CD4-positive, alpha-beta T cell (primary cell): ENCODE measurements around the gene SGIP1. TPM values are rescaled to one million over a fixed set of nuclear protein-coding genes. Genes with fewer than 3 reads are reported as not detected.

Experiments used
- ATAC-seq: fragments of 200-7000 bp; cut with Tn5 transposase; one replicate; pipeline ENCODE4 v1.10.0; 2022; ENCODE audit warnings: mild to moderate bottlenecking; ENCODE audit not compliant: poor library complexity
- CTCF ChIA-PET: fragments of 350-600 bp; sonication (Branson Sonifier 250); formaldehyde crosslinking; loops from one replicate; lab custom pipeline; 2021; ENCODE audit warnings: antibody characterized with exemption, inconsistent platforms; lab: Charles Lee
- POLR2A ChIA-PET: fragments of 350-600 bp; sonication (Branson Sonifier 250); formaldehyde crosslinking; loops from one replicate; lab custom pipeline; 2021; ENCODE audit warnings: antibody characterized with exemption, inconsistent platforms; lab: Charles Lee
- DNase-seq, 14 experiments: peaks; one replicate each; pipeline ENCODE4 v3.0.0-alpha.2; 2013 to 2020; ENCODE audit warnings: mixed read lengths in 2 of 14
- H3K27ac ChIP-seq, 2 donors: one replicate each; pipeline versions ENCODE4 v1.5.1 to v1.7.0; 2013; ENCODE audit warnings: low read length in 2 of 2, low read depth in 1 of 2, mild to moderate bottlenecking in 1 of 2
- H3K27me3 ChIP-seq, 2 experiments: 1 replicate in 1 of 2; 2 replicates in 1 of 2; pipeline versions ENCODE4 v1.6.1 to v1.7.0; 2013; ENCODE audit warnings: low read length in 2 of 2, control low read depth in 1 of 2, mild to moderate bottlenecking in 1 of 2, moderate library complexity in 1 of 2; ENCODE audit not compliant: insufficient read depth in 2 of 2, control insufficient read depth in 1 of 2
- H3K36me3 ChIP-seq: one replicate; pipeline ENCODE4 v1.6.1; 2013; ENCODE audit warnings: low read length, control low read depth; ENCODE audit not compliant: insufficient read depth
- H3K4me1 ChIP-seq: one replicate; pipeline ENCODE4 v1.6.1; 2013; ENCODE audit warnings: low read length, control low read depth; ENCODE audit not compliant: insufficient read depth
- H3K4me3 ChIP-seq: one replicate; pipeline ENCODE4 v1.5.1; 2013; ENCODE audit warnings: mild to moderate bottlenecking, low read length, moderate library complexity
- H3K9me3 ChIP-seq, 2 experiments: 1 replicate in 1 of 2; 2 replicates in 1 of 2; pipeline versions ENCODE4 v1.6.1 to v1.7.0; 2013; ENCODE audit warnings: low read length in 2 of 2, mild to moderate bottlenecking in 2 of 2, control low read depth in 1 of 2, moderate library complexity in 1 of 2; ENCODE audit not compliant: control insufficient read depth in 1 of 2, insufficient read depth in 1 of 2
- H3K27ac Mint-ChIP-seq: one replicate; pipeline ENCODE4 v1.8.0; 2020; ENCODE audit warnings: mixed read lengths
- H3K27me3 Mint-ChIP-seq: one replicate; pipeline ENCODE4 v1.8.0; 2021; ENCODE audit warnings: mixed read lengths
- H3K36me3 Mint-ChIP-seq: one replicate; pipeline ENCODE4 v1.8.0; 2021; ENCODE audit warnings: low read depth, mixed read lengths
- H3K4me1 Mint-ChIP-seq: one replicate; pipeline ENCODE4 v1.8.0; 2021; ENCODE audit warnings: low read depth, mixed read lengths
- H3K4me3 Mint-ChIP-seq: one replicate; pipeline ENCODE4 v1.8.0; 2020; ENCODE audit warnings: mild to moderate bottlenecking, mixed read lengths
- H3K9me3 Mint-ChIP-seq: one replicate; pipeline ENCODE4 v1.8.0; 2020; ENCODE audit warnings: mixed read lengths
- CTCF ChIP-seq: fragments of 200-600 bp; IDR thresholded peaks from one replicate; pipeline ENCODE4 v1.8.0; 2022; ENCODE audit warnings: antibody characterized with exemption, mild to moderate bottlenecking
- intact Hi-C, 2 experiments: fragments of 100-400 bp; cut with DNase I in 1 of 2; cut with micrococcal nuclease in 1 of 2; formaldehyde crosslinking; loops; one replicate each; pipeline versions ENCODE4 v1.15.1 to v1.9.0; 2023 to 2025; cut with DNase I, micrococcal nuclease
- total RNA-seq, 174 experiments: library from RNA in 2 of 174; stranded (reverse) in 2 of 174; gene quantifications; one replicate each; pipeline ENCODE4 v1.2.3 and lab custom pipeline; 2021 to 2026

SGIP1 gene
- total RNA-seq, 2 experiments from 2014 or later = 0.84 TPM; not detected in 1

DNA sequence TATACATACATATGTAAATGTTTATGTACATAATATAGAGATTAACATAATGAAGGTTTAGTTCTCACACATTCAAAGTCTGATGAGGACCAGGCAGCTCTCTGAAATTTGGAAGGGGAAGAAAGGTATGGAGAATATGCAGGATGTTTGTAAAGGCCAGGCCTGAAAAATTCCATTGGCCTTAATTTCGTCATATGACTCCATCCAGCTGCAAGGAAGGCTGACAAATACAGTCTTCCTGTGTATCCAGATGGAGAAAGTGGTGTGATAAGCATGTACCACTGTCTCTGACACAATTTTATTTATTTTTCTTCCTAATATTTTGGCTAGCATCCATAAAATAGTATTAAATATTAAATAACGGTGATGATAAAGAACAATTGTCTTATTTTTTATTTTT lies 6.3 kb upstream of the SGIP1 start:
- H3K4me1 ChIP-seq = peaks cover 2% of the 10 kb centered on the region
- TF ChIP-seq CTCF = no peak
- ATAC-seq (no peak), DNase-seq (no peak)
- H3K27me3 ChIP-seq = peaks cover 7 to 22% of the 10 kb centered on the region in 2 experiments
- POLR2A ChIA-PET = no interaction called here
- peaks cover 5% of the 10 kb centered on the region for H3K4me1 Mint-ChIP-seq
- no peaks in the 10 kb centered on the region for H3K9me3 Mint-ChIP-seq
- H3K27ac Mint-ChIP-seq = no peak overlapping the region
- no peak overlapping the region for H3K4me3 ChIP-seq
- H3K36me3 Mint-ChIP-seq = no peaks in the 10 kb centered on the region
- peaks cover 0 to under 1% of the 10 kb centered on the region in 2 experiments for H3K9me3 ChIP-seq
- H3K36me3 ChIP-seq = no peaks in the 10 kb centered on the region
- intact Hi-C loops = no loop called here
- CTCF ChIA-PET = no interaction called here
- no peak overlapping the region for H3K27ac ChIP-seq
- H3K4me3 Mint-ChIP-seq = no peak overlapping the region
- H3K27me3 Mint-ChIP-seq = peaks cover 29% of the 10 kb centered on the region

DNA sequence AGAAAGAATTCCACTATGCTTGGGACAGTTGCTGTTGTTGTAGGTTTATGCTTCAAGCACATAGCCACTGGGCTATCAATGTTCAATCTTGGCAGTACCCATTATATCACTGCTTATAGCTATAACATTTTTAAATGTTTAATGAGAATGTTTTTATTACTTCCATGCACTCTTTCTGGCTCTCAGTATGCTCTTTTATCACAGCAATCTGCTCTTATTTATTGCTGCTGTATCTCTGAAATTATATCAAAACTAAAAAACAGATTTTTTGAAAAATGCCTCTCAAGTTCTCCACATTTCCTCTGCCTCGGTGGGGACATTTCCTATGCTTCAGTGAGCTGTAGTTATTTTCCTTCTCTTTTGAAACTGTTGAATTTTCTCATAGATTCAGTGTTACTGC lies 5.4 kb upstream of the SGIP1 start:
- no peaks in the 10 kb centered on the region for H3K36me3 Mint-ChIP-seq
- peaks cover 12% of the 10 kb centered on the region for H3K4me1 Mint-ChIP-seq
- peaks cover 16 to 27% of the 10 kb centered on the region in 2 experiments for H3K27me3 ChIP-seq
- no peak overlapping the region for H3K4me3 Mint-ChIP-seq
- peaks cover 0 to 6% of the 10 kb centered on the region in 2 experiments for H3K9me3 ChIP-seq
- ATAC-seq (no peak), DNase-seq (no peak)
- H3K36me3 ChIP-seq = no peaks in the 10 kb centered on the region
- no peaks in the 10 kb centered on the region for H3K9me3 Mint-ChIP-seq
- peaks cover 8% of the 10 kb centered on the region for H3K4me1 ChIP-seq
- intact Hi-C loops = no loop called here
- H3K4me3 ChIP-seq = no peak overlapping the region
- no peak overlapping the region for H3K27ac ChIP-seq
- ChIA-PET CTCF (no interaction called here), POLR2A (no interaction called here)
- TF ChIP-seq CTCF = no peak
- no peak overlapping the region for H3K27ac Mint-ChIP-seq
- peaks cover 35% of the 10 kb centered on the region for H3K27me3 Mint-ChIP-seq

GRCh38 chr1:66532214-66532613 lies 1.7 kb upstream of the SGIP1 start:
- no peak for DNase-seq
- Histone ChIP-seq H3K27me3 (peaks cover 22 to 29% of the 10 kb centered on the region in 2 experiments), H3K9me3 (peaks cover 0 to 6% of the 10 kb centered on the region in 2 experiments), H3K4me3 (no peak overlapping the region), H3K36me3 (no peaks in the 10 kb centered on the region), H3K4me1 (peaks cover 8% of the 10 kb centered on the region), H3K27ac (no peak overlapping the region)
- no peak for ATAC-seq
- H3K4me1 Mint-ChIP-seq = peaks cover 17% of the 10 kb centered on the region
- intact Hi-C loops = no loop called here
- H3K27ac Mint-ChIP-seq = no peak overlapping the region
- ChIA-PET CTCF (no interaction called here), POLR2A (interaction anchor here (1.4 kb wide), 1 partner anchor 11 kb away, joined by 3 read pairs; no protein-coding TSS in a partner anchor)
- H3K36me3 Mint-ChIP-seq = no peaks in the 10 kb centered on the region
- peak overlapping the region; percentile 53 for H3K4me3 Mint-ChIP-seq
- no peaks in the 10 kb centered on the region for H3K9me3 Mint-ChIP-seq
- TF ChIP-seq CTCF = no peak
- peaks cover 48% of the 10 kb centered on the region for H3K27me3 Mint-ChIP-seq
